ENCODE results near the gene PLXNC1.

Gene PLXNC1

DNA sequence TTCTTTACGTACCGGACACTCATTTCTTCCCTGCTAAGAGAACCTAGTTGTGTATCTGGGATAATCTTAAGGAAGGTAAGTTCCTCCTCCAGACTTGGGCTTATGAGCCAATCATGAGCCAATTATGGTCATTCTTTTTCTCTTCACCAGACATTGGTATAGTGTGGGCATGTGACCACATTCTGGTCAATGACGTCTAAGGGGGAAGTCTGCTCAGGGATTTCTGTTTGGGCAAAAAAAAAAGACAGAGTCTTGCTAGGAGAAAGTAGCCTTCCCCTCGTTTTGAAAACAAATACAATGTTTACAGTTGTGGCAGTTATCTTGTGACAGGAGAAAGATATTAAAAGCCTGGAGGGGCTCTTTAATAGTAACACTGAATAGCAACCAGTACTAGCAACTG, 20.1 kb upstream of the PLXNC1 start:
- H3K4me3 ChIP-seq (ENCODE audit: low read depth, low read length), result no peak overlapping the region
- no peak for DNase-seq (ENCODE audit: low read depth)

GRCh38 chr12:94133964-94134795, 14.2 kb upstream of the PLXNC1 start:
- DNase-seq (ENCODE audit: low read depth), result no peak
- H3K4me3 ChIP-seq (ENCODE audit: low read depth, low read length), result no peak overlapping the region

DNA sequence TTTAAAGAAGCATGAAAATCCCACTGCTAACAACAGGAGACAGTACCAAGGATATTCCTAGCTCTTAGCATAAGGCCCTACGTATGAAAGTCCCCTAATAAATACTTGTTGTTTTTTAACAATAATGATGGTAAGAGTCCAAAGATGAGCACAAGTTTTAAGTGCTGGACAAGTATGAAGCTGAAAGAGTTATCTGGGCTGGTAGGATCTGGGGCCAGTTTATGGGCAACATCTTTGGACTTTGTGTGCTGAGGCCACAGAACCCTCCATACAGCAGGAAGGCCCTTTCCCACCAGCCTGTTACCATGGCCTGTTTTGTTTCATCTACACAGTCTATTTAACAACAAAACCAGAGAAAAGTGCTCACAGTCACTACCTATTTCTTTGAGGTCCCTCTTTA, 12.5 kb upstream of the PLXNC1 start:
- no peak overlapping the region for H3K4me3 ChIP-seq (ENCODE audit: low read depth, low read length)
- DNase-seq (ENCODE audit: low read depth), result no peak

DNA sequence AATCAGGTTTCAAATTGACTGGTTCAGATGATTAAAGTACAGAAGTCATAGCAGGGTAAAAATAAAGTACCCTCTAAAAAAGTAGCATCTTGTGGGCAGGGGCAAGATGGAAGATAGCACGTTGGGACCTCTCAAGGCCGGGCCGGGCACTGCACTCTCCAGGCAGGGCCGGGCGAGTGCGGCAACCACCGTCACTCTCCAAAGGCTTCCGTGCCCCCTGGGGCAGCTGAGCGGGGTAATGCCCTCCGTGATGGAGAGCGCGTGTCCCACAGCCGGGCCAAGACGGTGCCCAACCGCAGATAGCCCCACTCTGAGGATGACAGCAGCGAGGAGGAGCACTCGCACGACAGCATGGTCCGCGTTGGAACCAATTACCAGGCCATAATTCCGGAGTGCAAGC, 8.6 kb upstream of the PLXNC1 start:
- DNase-seq (ENCODE audit: low read depth), result no peak

DNA sequence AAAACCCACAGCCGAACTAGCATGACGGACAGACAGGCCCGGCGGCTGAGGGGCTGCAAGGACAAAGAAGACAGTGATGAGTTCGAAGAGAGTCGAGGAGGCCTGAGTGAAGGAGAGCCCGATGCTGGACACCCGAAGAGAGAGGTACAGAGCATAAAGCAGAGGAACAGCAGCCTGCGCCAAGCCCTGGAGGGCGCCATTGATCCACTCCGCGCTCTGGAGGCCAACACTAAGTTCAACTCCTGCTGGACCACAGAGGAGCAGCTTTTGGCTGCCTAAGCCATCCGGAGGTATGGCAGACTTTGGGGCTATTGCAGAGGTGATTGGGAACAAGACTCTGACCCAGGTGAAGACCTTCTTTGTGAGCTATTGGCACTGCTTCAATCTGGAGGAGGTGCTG, 7.8 kb upstream of the PLXNC1 start:
- no peak for DNase-seq (ENCODE audit: low read depth)
- no peak overlapping the region for H3K4me3 ChIP-seq (ENCODE audit: low read depth, low read length)

More for the DNA sequence above, 8.6 kb upstream of the PLXNC1 start:
- no peak overlapping the region for H3K4me3 ChIP-seq (ENCODE audit: low read depth, low read length)

- no peak for DNase-seq (ENCODE audit: low read depth)
- no peak overlapping the region for H3K4me3 ChIP-seq (ENCODE audit: low read depth, low read length)
Measured at GRCh38 chr12:94141004-94141764, 7.2 kb upstream of the PLXNC1 start.

DNA sequence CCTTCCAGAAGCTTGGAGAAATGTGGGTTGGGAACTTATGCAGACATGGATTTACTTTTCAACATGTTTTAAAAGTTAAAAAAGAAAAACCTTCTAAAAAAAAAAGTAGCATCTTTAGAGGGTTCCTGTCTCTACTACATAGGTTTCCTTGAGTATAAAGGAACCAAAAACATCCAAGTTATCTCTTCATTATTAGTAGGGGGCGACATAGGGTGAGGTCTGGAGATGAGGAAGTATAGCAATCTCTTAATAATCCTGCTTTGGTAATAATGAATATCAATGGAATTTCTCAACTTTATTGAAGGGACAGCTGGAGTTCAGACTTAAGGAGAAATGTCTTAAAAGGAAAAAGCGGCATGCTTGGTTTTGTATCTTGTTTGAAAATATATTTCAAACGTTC, 6.5 kb upstream of the PLXNC1 start:
- no peak overlapping the region for H3K4me3 ChIP-seq (ENCODE audit: low read depth, low read length)
- no peak for DNase-seq (ENCODE audit: low read depth)

DNA sequence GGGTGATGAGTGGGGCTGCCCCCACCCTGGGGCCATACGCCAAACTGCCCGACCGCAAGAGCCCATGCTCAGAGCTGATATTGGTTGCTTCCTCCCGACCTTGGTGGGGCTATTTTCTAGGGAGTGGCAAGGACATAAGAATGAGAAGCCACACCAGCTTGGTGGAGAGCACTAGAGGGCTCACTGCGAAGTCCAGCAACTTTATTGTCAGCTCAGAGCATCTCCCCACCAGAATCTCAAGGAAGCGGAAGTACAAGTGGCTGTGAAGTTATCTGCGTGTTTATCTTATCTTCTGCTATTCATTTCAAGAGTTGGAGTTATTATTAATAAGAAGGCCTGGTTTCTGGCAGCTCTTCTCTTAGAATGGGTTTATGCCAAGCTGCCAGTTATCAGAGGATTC, 4.9 kb upstream of the PLXNC1 start:
- no peak for DNase-seq (ENCODE audit: low read depth)
- no peak overlapping the region for H3K4me3 ChIP-seq (ENCODE audit: low read depth, low read length)

GRCh38 chr12:94143951-94144350, 4.4 kb upstream of the PLXNC1 start:
- no peak overlapping the region for H3K4me3 ChIP-seq (ENCODE audit: low read depth, low read length)
- no peak for DNase-seq (ENCODE audit: low read depth)

DNA sequence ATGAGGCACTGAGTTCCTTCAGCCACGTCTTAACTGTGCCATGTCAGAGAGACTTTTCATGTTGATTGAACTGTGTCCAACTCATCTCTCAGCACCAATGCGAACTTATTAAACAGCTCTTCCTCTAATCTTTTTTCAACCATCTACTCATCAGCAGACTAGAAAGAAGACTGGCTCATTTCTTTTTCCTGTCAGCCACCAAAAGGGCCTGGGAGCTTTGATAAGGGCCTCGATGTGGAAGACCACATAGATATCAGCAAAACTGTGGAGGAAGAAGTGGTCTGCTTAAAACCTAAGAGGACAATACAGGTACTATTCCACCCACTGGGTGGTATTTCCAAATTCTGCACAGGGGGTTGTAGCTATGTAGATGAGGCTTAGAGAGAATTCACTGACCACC, 3.6 kb upstream of the PLXNC1 start:
- DNase-seq (ENCODE audit: low read depth), result no peak
- H3K4me3 ChIP-seq (ENCODE audit: low read depth, low read length), result no peak overlapping the region

DNA sequence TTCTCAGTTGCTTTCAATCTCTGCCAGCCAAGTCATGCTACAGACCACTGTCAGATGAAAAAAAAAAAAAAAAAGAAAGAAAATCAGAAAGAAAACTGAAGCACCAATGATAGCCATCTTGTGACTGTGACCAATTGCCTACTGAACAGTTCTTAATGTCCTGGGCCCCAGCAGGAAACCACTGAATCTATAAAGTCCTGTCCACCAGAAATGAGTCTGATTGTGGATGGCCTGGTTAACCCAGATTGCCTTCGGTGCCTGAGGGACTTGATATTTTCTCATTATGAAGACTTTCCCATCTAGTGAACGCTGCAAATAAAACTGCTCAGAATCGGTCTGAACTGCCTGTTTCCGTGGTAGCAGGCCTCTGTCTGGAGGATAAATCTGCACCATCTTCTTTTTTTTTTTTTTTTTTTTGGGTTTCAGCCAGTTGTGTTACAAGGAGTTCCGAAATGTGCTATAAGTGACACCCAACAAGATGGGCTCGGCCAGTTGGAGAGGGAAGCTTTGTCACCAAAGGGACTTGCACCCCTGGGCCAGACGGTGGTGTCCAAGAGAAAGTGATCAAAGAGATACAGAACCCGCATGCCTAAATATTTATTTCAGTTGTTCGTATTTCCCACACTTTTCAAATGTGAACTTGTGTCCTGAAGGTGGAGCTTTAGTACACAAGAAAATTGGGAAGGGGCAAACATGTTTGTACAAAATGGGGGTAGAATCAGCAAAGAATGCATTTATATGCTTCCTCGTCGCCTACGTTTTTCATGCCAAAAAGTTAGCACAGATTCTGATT, 3.0 kb upstream of the PLXNC1 start:
- H3K4me3 ChIP-seq (ENCODE audit: low read depth, low read length), result no peak overlapping the region
- peak; percentile 33 for DNase-seq (ENCODE audit: low read depth)

DNA sequence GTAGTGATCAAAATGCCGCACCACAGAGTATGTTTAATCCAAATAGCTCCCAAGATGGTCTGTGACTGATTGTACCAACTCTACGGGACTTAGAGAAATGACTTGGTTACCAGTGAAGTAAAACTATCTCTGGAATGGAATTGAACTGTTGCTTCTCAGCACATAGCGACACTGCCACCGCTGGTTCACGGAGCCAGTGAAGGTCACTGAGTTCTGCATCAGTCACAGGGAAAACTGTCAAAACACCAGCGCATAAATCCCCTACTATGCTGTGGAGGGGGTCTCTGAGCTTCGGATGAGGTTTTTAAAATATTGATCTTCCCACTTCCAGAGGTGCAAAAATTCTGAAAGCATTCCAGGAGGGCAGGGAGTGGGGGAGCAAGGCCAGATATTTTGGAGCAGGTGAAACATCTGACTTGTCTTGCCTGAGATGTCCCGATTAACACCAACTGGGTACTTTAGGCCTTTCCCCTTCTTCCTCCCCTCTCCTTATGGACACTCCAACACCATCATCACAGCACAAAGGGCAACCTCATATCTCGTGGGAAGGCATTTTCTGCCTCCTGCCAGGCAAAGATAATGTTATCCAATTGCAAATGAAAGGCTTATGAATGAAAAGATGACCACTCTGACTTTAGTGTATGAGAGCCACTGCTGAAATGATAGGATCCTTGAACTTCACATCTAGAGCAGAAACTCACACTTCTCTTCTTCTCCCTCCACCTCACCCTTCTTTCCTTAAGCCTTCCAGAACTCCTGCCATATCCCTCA, 2.0 kb upstream of the PLXNC1 start:
- DNase-seq (ENCODE audit: low read depth), result no peak
- no peak overlapping the region for H3K4me3 ChIP-seq (ENCODE audit: low read depth, low read length)

GRCh38 chr12:94147387-94147990, 888 bp upstream of the PLXNC1 start:
- no peak for DNase-seq (ENCODE audit: low read depth)
- peak overlapping the region; percentile 53 for H3K4me3 ChIP-seq (ENCODE audit: low read depth, low read length)

DNA sequence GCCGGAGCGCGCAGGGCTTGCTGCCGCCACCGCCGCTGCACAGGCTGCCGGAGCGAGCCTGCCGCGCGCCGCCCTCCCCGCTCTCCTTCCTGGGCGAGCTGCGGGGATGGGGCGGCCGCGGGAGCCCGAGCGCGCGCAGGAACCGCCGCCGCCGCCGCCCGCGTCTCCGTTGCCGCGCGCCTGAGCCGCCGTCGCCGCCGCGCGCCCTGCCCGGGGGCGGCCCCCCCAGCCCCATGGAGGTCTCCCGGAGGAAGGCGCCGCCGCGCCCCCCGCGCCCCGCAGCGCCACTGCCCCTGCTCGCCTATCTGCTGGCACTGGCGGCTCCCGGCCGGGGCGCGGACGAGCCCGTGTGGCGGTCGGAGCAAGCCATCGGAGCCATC, 352 bp downstream of the PLXNC1 start:
- peak overlapping the region; percentile 53 for H3K4me3 ChIP-seq (ENCODE audit: low read depth, low read length)
- DNase-seq (ENCODE audit: low read depth), result no peak

- H3K4me3 ChIP-seq (ENCODE audit: low read depth, low read length), result peak overlapping the region; percentile 53
- DNase-seq (ENCODE audit: low read depth), result no peak
Measured at GRCh38 chr12:94149119-94149780, 873 bp downstream of the PLXNC1 start.

- H3K4me3 ChIP-seq (ENCODE audit: low read depth, low read length), result peak overlapping the region; percentile 53
- DNase-seq (ENCODE audit: low read depth), result no peak
Measured at GRCh38 chr12:94149781-94150239, 1.4 kb downstream of the PLXNC1 start.

DNA sequence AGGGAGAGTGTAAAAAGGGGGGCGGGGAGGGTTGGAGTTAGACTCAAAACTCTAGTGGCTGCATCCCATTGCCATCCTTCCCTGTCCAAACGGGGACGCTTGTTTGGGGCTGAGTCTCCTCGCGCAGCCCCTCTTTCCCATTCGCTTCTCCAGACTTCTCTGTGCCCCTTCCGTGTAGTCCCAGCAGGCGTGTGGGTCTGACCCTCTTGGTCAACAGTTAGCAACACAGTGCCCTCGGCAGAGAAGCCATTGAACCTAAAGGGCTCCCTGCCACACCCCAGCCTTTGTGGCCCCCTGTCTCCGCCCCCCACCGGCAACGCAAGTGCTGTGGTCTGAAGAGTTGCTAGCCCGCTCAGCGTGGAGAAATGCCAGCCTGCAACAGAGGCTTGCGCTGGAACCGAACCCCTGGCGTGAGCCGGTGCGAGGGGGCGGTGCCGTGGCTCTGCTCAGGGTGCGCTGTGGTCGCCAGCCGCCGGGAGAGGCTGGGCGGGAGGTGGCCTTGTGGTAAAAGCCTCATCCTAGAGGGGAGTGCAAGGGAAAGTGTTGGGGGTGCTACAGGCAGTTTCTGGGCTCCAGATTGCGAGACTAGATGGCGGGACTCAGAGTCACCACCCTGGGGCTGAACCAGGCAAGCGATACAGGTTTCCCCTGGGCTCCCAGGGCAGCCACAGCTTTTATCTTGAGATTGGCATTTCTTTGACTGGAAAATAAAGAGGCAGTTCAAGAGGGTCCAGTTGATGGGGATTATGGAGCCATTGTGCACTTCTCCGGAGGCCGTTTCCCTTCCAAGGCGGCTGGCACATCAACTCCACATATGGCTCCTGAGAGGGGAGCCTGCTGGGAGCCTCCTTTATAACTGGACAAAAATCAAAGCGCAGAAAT, 2.1 kb downstream of the PLXNC1 start:
- peak overlapping the region; percentile 53 for H3K4me3 ChIP-seq (ENCODE audit: low read depth, low read length)
- no peak for DNase-seq (ENCODE audit: low read depth)

DNA sequence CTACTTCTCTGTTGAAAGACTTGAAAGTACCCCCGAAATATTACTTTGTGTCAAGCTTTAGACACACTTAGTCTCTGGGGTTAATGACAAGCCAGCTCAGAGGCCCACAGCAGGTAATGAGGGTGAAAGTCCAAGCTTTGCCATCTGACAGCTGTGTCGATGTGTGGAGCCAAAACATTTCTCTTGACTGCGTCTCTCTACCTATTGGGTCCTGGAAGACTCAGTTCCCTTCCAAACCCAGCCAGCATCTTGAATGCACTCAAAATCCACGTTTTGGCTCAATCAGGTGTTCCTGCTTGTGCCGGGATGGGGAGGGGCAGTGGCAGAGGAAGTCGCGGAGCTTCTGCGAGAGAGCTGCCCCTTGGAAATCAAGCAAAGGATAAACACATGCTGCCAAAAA, 3.2 kb downstream of the PLXNC1 start:
- DNase-seq (ENCODE audit: low read depth), result no peak

More for the DNA sequence above, 3.2 kb downstream of the PLXNC1 start:
- no peak overlapping the region for H3K4me3 ChIP-seq (ENCODE audit: low read depth, low read length)

All from skeletal muscle cell (primary cell).